ENCODE results near the gene ADAMTS12.

DNA sequence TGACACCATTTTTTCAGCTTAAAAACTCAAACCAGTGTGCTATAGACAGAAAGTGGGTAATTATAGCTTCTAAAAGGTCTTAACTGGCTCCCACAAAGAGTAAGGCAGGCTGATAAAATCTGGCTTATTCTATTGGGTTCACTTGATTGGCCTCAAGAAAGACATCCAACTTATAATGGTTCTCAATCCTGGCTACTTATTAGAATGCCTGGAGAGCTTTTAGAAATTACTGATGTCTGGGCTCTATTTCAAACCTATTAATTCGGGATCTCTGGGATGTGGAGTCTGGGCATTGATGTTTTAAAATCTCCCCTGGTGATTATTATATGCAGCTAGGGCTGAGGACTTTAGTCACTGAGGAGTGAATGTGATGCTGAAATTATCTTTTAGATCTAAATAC lies 263.0 kb downstream of the ADAMTS12 start:
- TF ChIP-seq, protein P1, sequence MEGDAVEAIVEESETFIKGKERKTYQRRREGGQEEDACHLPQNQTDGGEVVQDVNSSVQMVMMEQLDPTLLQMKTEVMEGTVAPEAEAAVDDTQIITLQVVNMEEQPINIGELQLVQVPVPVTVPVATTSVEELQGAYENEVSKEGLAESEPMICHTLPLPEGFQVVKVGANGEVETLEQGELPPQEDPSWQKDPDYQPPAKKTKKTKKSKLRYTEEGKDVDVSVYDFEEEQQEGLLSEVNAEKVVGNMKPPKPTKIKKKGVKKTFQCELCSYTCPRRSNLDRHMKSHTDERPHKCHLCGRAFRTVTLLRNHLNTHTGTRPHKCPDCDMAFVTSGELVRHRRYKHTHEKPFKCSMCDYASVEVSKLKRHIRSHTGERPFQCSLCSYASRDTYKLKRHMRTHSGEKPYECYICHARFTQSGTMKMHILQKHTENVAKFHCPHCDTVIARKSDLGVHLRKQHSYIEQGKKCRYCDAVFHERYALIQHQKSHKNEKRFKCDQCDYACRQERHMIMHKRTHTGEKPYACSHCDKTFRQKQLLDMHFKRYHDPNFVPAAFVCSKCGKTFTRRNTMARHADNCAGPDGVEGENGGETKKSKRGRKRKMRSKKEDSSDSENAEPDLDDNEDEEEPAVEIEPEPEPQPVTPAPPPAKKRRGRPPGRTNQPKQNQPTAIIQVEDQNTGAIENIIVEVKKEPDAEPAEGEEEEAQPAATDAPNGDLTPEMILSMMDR (IDR thresholded peaks at IDR 0.05; ENCODE audit: poor library complexity, severe bottlenecking) = no peak
- no peak for TF ChIP-seq POLR2AphosphoS5 (IDR thresholded peaks at IDR 0.05)
- no peak for TF ChIP-seq TAF1 (IDR thresholded peaks at IDR 0.05; ENCODE audit: low read depth)
- no peak for TF ChIP-seq MXI1 (conservative IDR thresholded peaks at IDR 0.05; ENCODE audit: poor library complexity, severe bottlenecking)
- TF ChIP-seq EZH2 (IDR thresholded peaks at IDR 0.05; ENCODE audit: borderline replicate concordance, insufficient read depth, low read length, poor library complexity, severe bottlenecking) = no peak

All from neural cell (in vitro differentiated cells).